Right atrium auricular region (tissue), 2 donors: Measurements from ENCODE around the gene C2orf81. TPM values are rescaled to one million over a fixed set of nuclear protein-coding genes. Genes with fewer than 3 reads are reported as not detected.

Source experiments
- DNase-seq: peaks from one replicate; pipeline ENCODE4 v3.0.0-alpha.2; 2019; ENCODE audit warnings: low spot score
- H3K27ac ChIP-seq, 2 donors: fragments of 200-600 bp; sonication (generic); 1 replicate in 1 of 2; 2 replicates in 1 of 2; pipeline ENCODE4 v1.5.1; 2016 to 2019
- H3K27me3 ChIP-seq, 2 donors: fragments of 200-600 bp; sonication (generic); one replicate each; pipeline versions ENCODE4 v1.5.1 to v1.6.0; 2017 to 2019
- H3K36me3 ChIP-seq: fragments of 200-600 bp; sonication (generic); one replicate; pipeline ENCODE4 v1.5.1; 2016
- H3K4me1 ChIP-seq, 2 donors: fragments of 200-600 bp; sonication (generic); one replicate each; pipeline versions ENCODE4 v1.5.1 to v1.6.0; 2017 to 2019
- H3K4me3 ChIP-seq, 2 donors: fragments of 200-600 bp; sonication (generic); 1 replicate in 1 of 2; 2 replicates in 1 of 2; pipeline ENCODE4 v1.5.1; 2017 to 2019; ENCODE audit warnings: mild to moderate bottlenecking in 1 of 2, moderate library complexity in 1 of 2
- H3K9me3 ChIP-seq, 2 donors: fragments of 200-600 bp; sonication (generic); one replicate each; pipeline ENCODE4 v1.5.1; 2019
- total RNA-seq, 2 donors: library from RNA; depleted of rRNA; stranded (reverse); fragments of >200 nt; gene quantifications; one replicate each; pipeline ENCODE4 v1.1.0, GENCODE V29; 2016
- TF ChIP-seq, protein P1 (sequence below), 2 donors: fragments of 200-600 bp; sonication (generic); IDR thresholded peaks; one replicate each; pipeline ENCODE4 v1.5.1; 2019; ENCODE audit warnings: antibody characterized with exemption in 2 of 2

The C2orf81 gene
- total RNA-seq, 2 donors from 2014 or later = 0.94 to 1.0 TPM

GRCh38 chr2:74371421-74371820 is 50.0 kb downstream of the C2orf81 start:
- no peak for DNase-seq
- Histone ChIP-seq H3K36me3 (peaks cover 62% of the 10 kb centered on the region), H3K4me1 (peaks cover 0 to 28% of the 10 kb centered on the region in 2 donors), H3K27me3 (no peaks in the 10 kb centered on the region), H3K27ac (no peak overlapping the region), H3K4me3 (no peak overlapping the region), H3K9me3 (no peaks in the 10 kb centered on the region)
- TF ChIP-seq, protein P1, sequence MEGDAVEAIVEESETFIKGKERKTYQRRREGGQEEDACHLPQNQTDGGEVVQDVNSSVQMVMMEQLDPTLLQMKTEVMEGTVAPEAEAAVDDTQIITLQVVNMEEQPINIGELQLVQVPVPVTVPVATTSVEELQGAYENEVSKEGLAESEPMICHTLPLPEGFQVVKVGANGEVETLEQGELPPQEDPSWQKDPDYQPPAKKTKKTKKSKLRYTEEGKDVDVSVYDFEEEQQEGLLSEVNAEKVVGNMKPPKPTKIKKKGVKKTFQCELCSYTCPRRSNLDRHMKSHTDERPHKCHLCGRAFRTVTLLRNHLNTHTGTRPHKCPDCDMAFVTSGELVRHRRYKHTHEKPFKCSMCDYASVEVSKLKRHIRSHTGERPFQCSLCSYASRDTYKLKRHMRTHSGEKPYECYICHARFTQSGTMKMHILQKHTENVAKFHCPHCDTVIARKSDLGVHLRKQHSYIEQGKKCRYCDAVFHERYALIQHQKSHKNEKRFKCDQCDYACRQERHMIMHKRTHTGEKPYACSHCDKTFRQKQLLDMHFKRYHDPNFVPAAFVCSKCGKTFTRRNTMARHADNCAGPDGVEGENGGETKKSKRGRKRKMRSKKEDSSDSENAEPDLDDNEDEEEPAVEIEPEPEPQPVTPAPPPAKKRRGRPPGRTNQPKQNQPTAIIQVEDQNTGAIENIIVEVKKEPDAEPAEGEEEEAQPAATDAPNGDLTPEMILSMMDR (IDR thresholded peaks at IDR 0.05) = no peak

DNA sequence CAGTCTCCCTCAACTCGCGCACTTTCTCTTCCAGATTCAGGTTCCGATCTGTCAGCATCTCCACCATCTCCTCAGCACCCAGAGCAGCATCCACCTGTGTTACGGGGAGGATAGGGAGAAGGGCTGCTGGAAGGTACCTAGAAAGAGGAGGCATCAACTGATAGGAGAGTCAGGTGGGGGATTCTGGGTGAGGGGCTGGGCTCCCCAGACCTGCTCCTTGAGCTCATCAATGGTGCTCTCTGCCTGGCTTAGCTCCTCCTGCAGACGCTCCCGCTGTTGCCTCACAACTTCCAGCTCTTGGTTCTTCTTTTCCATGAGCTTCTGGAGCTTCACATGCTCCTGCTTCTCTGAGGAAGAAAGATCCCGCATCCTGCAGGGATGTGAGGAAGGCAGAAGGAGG is 51.4 kb downstream of the C2orf81 start:
- Histone ChIP-seq H3K9me3 (no peaks in the 10 kb centered on the region), H3K27ac (no peak overlapping the region), H3K4me1 (peaks cover 0 to 29% of the 10 kb centered on the region in 2 donors), H3K27me3 (no peaks in the 10 kb centered on the region), H3K36me3 (peaks cover 76% of the 10 kb centered on the region), H3K4me3 (no peak overlapping the region)
- TF ChIP-seq, protein P1 (IDR thresholded peaks at IDR 0.05) = no peak
- no peak for DNase-seq

DNA sequence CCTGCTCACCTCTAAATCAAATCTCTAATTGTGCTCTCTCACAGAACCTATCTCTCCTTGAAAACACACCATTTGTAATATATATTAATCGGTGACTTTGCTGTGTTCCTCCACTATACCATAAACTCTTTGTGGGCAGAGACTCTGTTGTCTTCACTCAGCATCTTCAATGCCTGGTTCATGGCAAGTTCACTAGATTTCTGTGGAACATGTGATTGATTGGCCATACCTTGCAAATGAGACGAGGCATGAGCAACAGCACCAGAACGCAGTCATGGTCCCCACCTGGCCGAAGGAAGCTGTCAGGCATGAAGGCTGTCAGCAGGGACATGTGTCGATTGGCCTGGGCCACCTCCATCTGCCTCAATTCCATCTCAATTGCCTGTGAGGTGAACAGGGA is 52.9 kb downstream of the C2orf81 start:
- no peaks in the 10 kb centered on the region for H3K27me3 ChIP-seq
- TF ChIP-seq, protein P1 (IDR thresholded peaks at IDR 0.05) = no peak
- peaks cover 0 to 17% of the 10 kb centered on the region in 2 donors for H3K4me1 ChIP-seq
- H3K36me3 ChIP-seq = peaks cover 91% of the 10 kb centered on the region
- no peak overlapping the region for H3K4me3 ChIP-seq
- no peak for DNase-seq
- H3K27ac ChIP-seq = no peak overlapping the region
- H3K9me3 ChIP-seq = no peaks in the 10 kb centered on the region

GRCh38 chr2:74367789-74368188 is 53.6 kb downstream of the C2orf81 start:
- Histone ChIP-seq H3K4me3 (no peak overlapping the region), H3K4me1 (peaks cover 0 to 10% of the 10 kb centered on the region in 2 donors), H3K36me3 (peaks cover 97% of the 10 kb centered on the region), H3K27ac (no peak overlapping the region), H3K9me3 (no peaks in the 10 kb centered on the region), H3K27me3 (no peaks in the 10 kb centered on the region)
- TF ChIP-seq, protein P1 (IDR thresholded peaks at IDR 0.05) = no peak
- DNase-seq = no peak

- DNase-seq = no peak
- H3K27me3 ChIP-seq = no peaks in the 10 kb centered on the region
- peaks cover 0 to 6% of the 10 kb centered on the region in 2 donors for H3K4me1 ChIP-seq
- no peak overlapping the region for H3K27ac ChIP-seq
- peaks cover 100% of the 10 kb centered on the region for H3K36me3 ChIP-seq
- TF ChIP-seq, protein P1 (IDR thresholded peaks at IDR 0.05) = no peak
- H3K9me3 ChIP-seq = no peaks in the 10 kb centered on the region
- H3K4me3 ChIP-seq = no peak overlapping the region
Measured at GRCh38 chr2:74366036-74366435, 55.4 kb downstream of the C2orf81 start.
